HepG2 (cell line): Measurements from ENCODE around the gene AGO4. TPM values are rescaled to one million over a fixed set of nuclear protein-coding genes. Genes with fewer than 3 reads are reported as not detected.

Experiments used
- ATF1 ChIP-seq: IDR thresholded peaks from 2 replicates; pipeline ENCODE4 v1.6.1; 2016; ENCODE audit warnings: mild to moderate bottlenecking, control low read depth
- ATM ChIP-seq: fragments of 450-650 bp; IDR thresholded peaks from 2 replicates; pipeline ENCODE4 v1.7.1; 2017; ENCODE audit warnings: mild to moderate bottlenecking, borderline replicate concordance
- E2F2 ChIP-seq: sonication (generic); formaldehyde crosslinking; IDR thresholded peaks from 2 replicates; pipeline ENCODE4 v1.4.0; 2020; ENCODE audit warnings: missing genetic modification reagents, borderline replicate concordance
- MEIS2 ChIP-seq: sonication (generic); formaldehyde crosslinking; IDR thresholded peaks from 2 replicates; pipeline ENCODE4 v1.9.0; 2021; ENCODE audit warnings: mild to moderate bottlenecking, missing genetic modification reagents
- MXD3 ChIP-seq: IDR thresholded peaks from 2 replicates; pipeline ENCODE4 v1.6.1; 2016; ENCODE audit warnings: mild to moderate bottlenecking, missing biosample characterization, missing genetic modification reagents
- MXI1 ChIP-seq: IDR thresholded peaks from 3 replicates; pipeline ENCODE4 v1.6.1; 2012; ENCODE audit warnings: low read depth, low read length, inconsistent platforms, borderline replicate concordance
- NFE2 ChIP-seq: sonication (generic); formaldehyde crosslinking; IDR thresholded peaks from 2 replicates; pipeline ENCODE4 v1.4.0; 2020; ENCODE audit warnings: missing genetic modification reagents
- PPARG ChIP-seq: conservative IDR thresholded peaks from 2 replicates; pipeline ENCODE4 v1.6.1; 2016; ENCODE audit warnings: missing biosample characterization, missing genetic modification reagents
- RCOR2 ChIP-seq: IDR thresholded peaks from 2 replicates; pipeline ENCODE4 v1.6.1; 2016; ENCODE audit warnings: missing biosample characterization, missing genetic modification reagents
- ZBED4 ChIP-seq: sonication (generic); formaldehyde crosslinking; IDR thresholded peaks from 2 replicates; pipeline ENCODE4 v1.4.0; 2020; ENCODE audit warnings: missing genetic modification reagents, borderline replicate concordance
- ZBTB25 ChIP-seq: IDR thresholded peaks from 2 replicates; pipeline ENCODE4 v1.6.1; 2018; ENCODE audit warnings: missing genetic modification reagents
- ZBTB38 ChIP-seq: sonication (generic); formaldehyde crosslinking; IDR thresholded peaks from 2 replicates; pipeline ENCODE4 v1.5.1; 2020; ENCODE audit warnings: mild to moderate bottlenecking, missing genetic modification reagents
- ZKSCAN5 ChIP-seq: sonication (generic); formaldehyde crosslinking; IDR thresholded peaks from 2 replicates; pipeline ENCODE4 v1.5.1; 2020; ENCODE audit warnings: mild to moderate bottlenecking, missing genetic modification reagents
- ZKSCAN8 ChIP-seq: IDR thresholded peaks from 2 replicates; pipeline ENCODE4 v1.6.1; 2016; ENCODE audit warnings: borderline replicate concordance, missing genetic modification reagents, missing compliant biosample characterization
- ZNF101 ChIP-seq: sonication (generic); formaldehyde crosslinking; IDR thresholded peaks from 2 replicates; pipeline ENCODE4 v1.4.0; 2020; ENCODE audit warnings: mild to moderate bottlenecking, low read depth, missing genetic modification reagents, borderline replicate concordance
- ZNF609 ChIP-seq: sonication (generic); formaldehyde crosslinking; IDR thresholded peaks from 2 replicates; pipeline ENCODE4 v1.4.0; 2020; ENCODE audit warnings: mild to moderate bottlenecking, missing genetic modification reagents, borderline replicate concordance
- ZNF782 ChIP-seq: sonication (generic); formaldehyde crosslinking; IDR thresholded peaks from 2 replicates; pipeline ENCODE4 v1.4.0; 2020; ENCODE audit warnings: missing genetic modification reagents, mild to moderate bottlenecking, borderline replicate concordance
- ZNF879 ChIP-seq: sonication (generic); formaldehyde crosslinking; IDR thresholded peaks from 2 replicates; pipeline ENCODE4 v1.8.1; 2023; ENCODE audit warnings: missing genetic modification reagents
- polyA plus RNA-seq, 8 experiments: library from polyadenylated mRNA; depleted of rRNA in 3 of 8; stranded (reverse) in 7 of 8; unstranded in 1 of 8; fragments of >200 nt; fragmentation: Illumina TruSeq in 4 of 8; extraction: Trizol in 4 of 8; gene quantifications; 2 replicates each; pipeline versions ENCODE4 v1.2.1 to v1.2.3, GENCODE V29; 2011 to 2016; ENCODE audit warnings: low read depth in 4 of 8, missing spikeins in 1 of 8, mixed read lengths in 1 of 8; ENCODE audit not compliant: insufficient read depth in 1 of 8
- total RNA-seq, 5 experiments: library from RNA; depleted of rRNA; stranded (reverse); fragments of >200 nt; fragmentation: Illumina TruSeq; extraction: Trizol; gene quantifications; 2 replicates each; pipeline ENCODE4 v1.2.3, GENCODE V29; 2016; ENCODE audit warnings: low read depth in 1 of 5

The AGO4 gene
- total and polyA plus RNA-seq, 2 of the 13 experiments (the other 11 are each of a cell fraction or from before 2014, with no cell fraction given): 6.0 to 13.8 TPM

- TF ChIP-seq ZNF609 (CRISPR knock-in tag): no peak
- no peak for TF ChIP-seq PPARG
- TF ChIP-seq ZKSCAN5 (CRISPR knock-in tag): no peak
- TF ChIP-seq NFE2 (CRISPR knock-in tag): no peak
- TF ChIP-seq MXI1: peak; percentile 70; the same call in 1 of the 3 replicates
- TF ChIP-seq MEIS2 (CRISPR knock-in tag): peak; percentile 49; the same call in 1 of the 2 replicates
- TF ChIP-seq MXD3: no peak
- no peak for TF ChIP-seq ZKSCAN8 (CRISPR knock-in tag)
- no peak for TF ChIP-seq ZNF782
- TF ChIP-seq ZNF101: peak; percentile 50; the same call in 1 of the 2 replicates
- TF ChIP-seq ATF1 (CRISPR knock-in tag): no peak
- TF ChIP-seq ZBTB25 (CRISPR knock-in tag): no peak
- TF ChIP-seq RCOR2: no peak
- TF ChIP-seq E2F2 (CRISPR knock-in tag): no peak
- no peak for TF ChIP-seq ZBTB38 (CRISPR knock-in tag)
- TF ChIP-seq ATM: no peak
- no peak; the same call in 1 of the 2 replicates for TF ChIP-seq ZBED4 (CRISPR knock-in tag)
- no peak for TF ChIP-seq ZNF879 (CRISPR knock-in tag)
Observed at GRCh38 chr1:35882945-35883634, 75.3 kb downstream of the AGO4 start, which contains the start of gene AGO1 (continued).
